ENCODE results near the gene KRTAP3-1.
"Not testable (repeated sequence)": the region's sequence is repeated elsewhere in the genome, so short reads cannot be mapped to it uniquely, and the experiment has no call there.

Gene KRTAP3-1

DNA sequence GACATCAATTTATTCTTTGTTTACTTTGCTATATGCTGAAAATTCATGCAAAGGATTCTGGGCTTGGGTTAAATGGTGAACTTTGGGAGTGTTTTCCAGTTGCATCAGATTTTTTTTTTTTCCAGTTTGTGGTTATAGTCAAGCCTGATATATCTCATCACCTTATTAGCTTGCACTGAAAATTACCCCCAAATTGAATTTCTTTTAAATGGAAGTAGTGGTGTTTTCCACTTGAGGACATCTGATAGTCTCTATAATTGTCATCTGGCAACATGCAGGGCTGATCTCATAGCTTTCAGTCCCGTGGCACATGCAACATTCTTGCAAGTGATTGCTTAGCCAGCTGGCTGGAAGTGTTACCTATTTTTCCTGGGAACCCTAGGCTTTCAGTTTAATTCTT, 4.7 kb upstream of the KRTAP3-1 start:
- peak; percentile 39 for DNase-seq

DNA sequence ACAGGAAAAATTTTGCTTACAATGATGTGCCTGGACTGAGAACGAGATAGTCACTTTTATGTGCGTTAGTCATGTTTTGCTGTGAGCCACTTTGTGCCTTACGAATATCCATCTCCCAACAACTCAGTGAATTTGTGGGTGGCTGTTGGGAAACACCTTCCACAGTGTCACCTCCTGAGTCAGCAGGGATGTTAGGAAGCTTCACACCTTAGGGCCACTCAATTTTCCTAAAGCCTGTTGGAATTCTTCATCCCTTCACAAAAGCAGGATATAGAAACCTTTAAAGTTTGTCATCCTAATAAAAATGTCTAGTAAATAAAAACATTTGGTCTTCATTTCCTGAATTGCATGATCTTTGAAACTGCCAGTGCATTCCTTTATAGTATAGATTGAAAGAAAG, 4.3 kb upstream of the KRTAP3-1 start:
- DNase-seq = no peak

DNA sequence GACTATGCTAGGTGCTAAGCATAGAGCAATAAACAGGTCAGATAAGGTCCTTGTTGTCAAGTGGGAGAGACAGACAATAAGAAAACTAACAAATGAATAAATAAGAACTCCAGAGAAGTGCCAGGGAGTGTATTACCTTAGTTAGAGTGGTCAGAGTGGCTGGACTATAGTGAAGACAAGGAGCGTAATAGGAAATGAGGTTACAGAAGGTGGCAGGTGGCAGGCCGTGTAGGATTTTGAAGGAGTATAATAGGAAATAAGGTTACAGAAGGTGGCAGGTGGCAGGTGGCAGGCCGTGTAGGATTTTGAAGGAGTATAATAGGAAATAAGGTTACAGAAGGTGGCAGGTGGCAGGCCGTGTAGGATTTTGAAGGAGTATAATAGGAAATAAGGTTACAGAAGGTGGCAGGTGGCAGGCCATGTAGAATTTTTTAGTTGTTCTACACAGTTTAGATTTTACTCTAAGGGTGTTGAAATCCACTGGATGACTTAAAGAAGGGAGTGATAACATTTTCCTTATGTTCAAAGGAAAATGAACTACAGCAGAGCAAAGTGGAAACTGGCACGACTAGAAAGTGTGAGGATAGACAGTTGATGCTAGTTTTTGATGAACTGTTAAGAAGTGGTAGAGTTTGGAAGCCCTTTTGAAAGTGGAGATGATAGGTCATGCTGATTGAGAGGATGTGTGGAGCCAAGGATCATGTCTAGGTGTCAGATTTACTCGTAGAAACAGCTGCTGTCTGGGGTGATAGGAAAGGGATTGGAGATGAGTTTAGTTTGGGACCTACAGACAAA, 3.6 kb upstream of the KRTAP3-1 start:
- DNase-seq = peak; percentile 46

DNA sequence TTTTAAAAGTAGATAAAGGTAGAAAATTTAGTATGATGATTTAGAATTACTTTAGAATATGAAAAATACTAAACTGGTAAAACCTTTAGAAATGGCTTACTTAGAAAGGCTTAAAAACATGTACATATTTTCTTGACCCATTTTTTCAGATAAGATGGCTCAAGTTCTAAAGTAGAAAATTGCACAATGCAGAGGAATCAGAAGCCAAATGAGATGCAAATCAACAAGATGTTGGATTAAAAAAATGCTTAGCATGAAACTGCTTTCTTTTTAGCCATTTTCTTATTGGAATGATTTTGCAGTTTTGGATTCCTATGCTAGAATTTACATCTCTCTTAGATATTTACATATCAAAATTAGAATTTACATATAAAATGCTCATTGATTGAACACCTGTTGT, 1.5 kb upstream of the KRTAP3-1 start:
- no peak for DNase-seq

DNA sequence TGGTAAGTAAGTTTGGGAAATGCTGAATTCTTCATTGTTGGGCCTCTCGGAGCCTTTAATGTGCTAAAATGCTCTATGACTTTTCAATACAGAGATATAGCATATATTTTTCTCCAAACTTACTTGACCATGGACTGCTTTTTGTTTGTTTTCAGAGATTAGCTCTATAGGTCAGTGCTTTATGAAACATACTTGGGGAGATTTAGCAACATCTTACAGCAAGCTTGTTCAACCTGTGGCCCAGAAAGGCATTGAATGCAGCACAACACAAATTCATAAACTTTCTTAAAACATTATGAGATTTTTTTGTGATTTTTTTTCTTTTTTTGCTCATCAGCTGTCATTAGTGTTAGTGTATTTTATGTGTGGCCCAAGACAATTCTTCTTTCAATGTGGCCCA, 1.0 kb upstream of the KRTAP3-1 start:
- no peak for DNase-seq

DNA sequence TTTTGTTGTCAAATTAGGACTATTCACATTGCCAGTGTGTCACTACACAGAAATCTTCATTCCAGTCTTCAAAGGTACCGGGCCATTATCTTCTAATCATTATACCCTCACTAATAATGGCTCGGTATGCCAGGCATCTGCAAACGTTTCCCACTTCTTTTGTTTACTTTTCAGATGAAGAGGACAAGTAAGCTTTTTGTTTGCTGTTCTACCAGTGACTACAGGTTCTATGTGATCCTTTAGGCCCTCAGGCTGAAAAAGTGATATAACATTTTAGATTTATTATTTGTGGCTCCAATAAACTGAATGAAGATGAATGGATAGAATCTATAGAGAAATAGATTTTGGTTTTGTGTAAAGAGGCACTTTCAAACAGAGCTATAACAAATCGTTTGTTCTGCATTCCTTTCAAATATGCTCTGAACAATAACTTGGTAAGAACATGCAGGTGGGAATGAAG, 403 bp upstream of the KRTAP3-1 start:
- peak; percentile 79 for DNase-seq

DNA sequence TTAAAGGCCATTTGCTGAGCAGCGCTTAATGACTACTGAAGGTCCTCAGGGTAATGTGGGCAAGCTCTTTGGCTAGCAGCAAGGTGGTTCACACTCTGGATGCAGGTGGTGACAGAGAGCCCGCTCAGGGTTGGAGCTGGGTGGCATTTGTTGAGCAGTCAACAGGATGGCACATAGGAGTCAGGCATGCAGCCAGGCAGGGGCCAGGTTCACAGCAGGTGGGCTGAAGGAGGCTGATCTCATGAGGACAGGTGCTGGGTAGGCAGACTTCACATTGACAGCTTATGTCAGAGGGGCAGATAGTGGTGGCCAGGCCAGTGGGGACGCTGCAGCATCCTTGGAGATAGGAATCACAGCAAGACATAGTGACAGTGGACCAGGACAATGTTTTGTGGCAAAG, 4.5 kb downstream of the KRTAP3-1 start:
- peak; percentile 56 for DNase-seq

DNA sequence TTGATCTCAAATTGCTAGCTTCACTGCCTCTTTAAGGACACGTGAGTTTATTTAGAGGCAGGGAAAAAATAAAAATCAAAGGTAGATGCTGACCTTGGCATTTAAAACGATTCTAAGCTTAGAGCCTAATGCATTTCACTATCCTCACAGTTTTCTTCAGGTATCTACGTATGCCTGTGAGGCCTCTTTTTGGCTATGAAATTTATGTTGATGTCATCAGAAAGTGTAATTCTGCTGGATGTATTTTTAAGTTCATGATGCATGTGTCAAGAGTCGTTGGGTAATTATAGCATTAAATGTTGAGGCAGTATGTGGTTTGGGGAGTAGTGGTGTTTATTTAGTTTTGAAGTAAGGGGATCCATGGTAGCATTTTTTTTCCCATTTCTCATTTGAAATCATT, 5.0 kb downstream of the KRTAP3-1 start:
- no peak for DNase-seq

DNA sequence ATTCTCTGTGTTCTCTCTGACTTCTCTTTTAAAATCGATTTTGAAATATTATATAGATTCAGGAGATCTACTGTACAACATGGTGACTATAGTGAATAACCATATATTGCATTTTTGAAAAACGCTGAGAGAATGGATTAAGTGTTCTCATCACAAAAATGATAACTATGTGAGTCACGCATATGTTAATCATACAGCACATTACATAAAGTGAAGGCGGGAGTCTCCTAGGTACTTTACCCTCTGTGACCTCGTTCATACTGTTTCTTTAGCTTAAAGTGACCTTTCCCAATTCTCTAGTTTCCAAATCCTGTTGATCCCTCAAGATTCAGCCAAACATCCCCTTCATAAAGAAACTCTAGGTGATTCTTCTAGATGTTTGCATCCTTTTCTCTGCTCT, 6.1 kb downstream of the KRTAP3-1 start:
- DNase-seq = no peak

DNA sequence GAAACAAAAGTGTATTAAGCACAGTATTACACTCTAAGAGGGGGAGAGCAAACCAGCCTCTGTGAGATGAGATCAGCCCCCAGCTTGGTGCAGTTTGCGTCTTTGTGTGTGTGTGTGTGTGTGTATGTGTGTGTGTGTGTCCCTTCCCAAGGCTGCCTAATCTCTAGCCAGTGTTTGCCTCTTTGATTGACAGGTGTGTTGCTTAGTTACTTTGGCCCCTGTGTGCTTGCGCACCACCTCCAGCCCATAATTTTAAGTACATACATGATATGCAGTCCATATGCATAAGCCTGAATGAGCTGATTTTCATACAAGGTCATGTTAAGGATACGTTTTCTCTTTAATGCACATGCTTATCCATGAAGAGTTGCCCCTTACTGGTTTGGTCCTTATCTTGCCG, 7.1 kb downstream of the KRTAP3-1 start:
- no peak for DNase-seq

DNA sequence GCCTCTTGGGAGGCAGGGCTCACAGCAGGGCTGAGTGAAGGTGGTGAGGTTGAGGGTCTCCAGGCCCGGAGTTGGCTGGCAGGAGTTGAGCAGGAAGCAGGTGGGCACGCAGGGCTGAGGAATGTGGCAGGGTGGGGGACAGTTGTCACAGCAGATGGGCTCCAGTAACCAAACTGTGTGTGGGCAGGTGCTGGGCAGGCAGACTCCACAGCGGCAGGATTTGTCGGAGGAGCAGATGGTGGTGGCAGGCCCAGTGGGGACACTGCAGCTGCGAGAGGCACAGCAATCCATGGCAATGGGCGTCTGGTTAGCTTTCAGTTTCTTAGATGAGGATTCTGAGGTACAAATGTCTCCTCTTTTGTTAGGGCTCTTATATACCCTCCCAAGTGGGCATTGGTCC, 9.4 kb downstream of the KRTAP3-1 start, which contains the start of gene KRTAP3-2:
TSS of gene KRTAP3-2 (minus strand) at position 344 of the 400 bp plus-strand sequence. CDS start at position 291, 53 bp downstream.
- not testable (repeated sequence) for DNase-seq

DNA sequence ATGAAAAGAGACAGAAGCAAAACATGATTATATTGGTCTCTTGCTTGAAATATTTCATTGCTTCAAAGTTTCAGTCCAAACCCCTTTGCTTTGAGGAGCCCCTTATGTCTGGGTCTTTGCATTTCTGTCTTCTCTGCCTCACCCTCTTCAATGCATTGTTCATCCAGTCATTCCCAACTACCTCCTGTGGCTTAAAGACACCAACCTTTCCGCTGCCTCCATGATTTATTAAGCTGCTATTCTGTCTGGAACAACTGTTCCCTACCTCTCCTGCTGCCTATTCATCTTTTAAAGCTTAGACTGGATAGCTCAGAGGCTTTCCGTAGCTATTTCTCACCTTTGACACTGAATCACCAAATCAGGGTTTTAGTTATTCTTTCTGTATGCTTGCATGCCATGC, 11.6 kb downstream of the KRTAP3-1 start:
- no peak for DNase-seq

DNA sequence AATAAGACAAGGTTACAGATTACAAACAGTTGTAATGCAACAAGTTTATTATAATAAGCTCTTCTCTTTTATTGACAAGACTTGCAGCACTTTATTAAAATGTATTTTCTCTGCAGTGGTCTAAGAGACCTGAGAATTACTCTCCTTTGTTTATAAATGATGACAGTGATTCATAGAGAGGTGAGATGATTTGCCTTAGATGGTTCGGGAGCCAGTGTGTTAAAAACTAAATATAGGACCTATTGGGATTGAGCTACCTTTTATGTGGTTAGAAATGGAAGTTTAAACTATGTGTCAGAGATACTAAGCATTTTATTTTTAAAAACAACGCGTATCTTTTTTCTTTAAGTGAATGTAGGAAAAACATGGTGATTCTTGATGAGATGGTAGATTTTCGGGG, 12.1 kb downstream of the KRTAP3-1 start:
- DNase-seq = no peak

DNA sequence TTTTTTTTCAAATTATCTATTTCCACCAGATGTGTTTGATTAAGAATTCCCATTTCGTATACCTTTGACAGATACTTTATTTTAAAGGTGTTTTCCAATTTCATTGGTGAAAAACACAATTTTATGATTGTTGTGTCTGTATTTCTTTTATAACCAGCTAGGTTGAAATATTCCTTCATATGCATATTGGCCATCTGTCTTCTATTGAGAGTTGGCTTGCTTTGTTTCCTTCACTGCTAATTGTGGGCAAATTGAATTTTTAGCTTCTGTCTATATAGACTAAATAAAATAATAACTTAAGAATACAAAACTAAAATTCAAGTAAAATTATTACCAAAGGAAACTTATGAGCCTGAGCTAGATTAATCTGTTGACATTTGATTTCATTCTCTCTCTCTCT, 13.8 kb downstream of the KRTAP3-1 start:
- no peak for DNase-seq

DNA sequence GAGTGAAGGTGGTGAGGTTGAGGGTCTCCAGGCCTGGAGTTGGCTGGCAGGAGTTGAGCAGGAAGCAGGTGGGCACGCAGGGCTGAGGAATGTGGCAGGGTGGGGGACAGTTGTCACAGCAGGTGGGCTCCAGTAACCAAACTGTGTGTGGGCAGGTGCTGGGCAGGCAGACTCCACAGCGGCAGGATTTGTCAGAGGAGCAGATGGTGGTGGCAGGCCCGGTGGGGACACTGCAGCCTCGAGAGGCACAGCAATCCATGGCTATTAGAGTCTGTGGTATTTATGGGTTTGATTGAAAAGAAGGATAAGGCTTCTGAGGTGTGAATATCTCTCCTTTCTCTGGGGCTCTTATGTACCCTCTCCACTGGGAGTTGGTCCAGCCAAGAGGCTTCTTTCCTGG, 15.1 kb downstream of the KRTAP3-1 start, which contains the start of gene KRTAP3-3:
TSS of gene KRTAP3-3 (minus strand) at position 326 of the 400 bp plus-strand sequence. CDS start at position 259, 67 bp downstream.
- DNase-seq = peak; percentile 45

DNA sequence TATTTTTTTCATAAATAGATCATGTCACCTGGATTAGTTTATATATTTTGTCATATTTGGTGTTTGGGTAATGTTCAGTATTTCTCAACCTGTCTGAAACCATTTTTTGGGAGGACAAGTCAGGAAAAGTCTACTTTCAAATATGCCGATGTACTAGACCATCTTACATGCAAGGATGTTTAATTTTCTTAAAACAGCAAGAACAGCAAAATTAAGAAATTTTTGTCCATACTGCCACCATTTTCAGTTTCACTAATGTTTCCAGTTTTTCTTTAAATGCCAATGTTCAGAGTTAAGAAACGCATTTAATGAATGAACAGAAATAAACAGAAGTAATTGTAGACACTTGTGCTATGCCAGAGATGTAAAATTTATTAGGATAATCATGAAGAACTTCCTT, 15.8 kb downstream of the KRTAP3-1 start:
- no peak for DNase-seq

DNA sequence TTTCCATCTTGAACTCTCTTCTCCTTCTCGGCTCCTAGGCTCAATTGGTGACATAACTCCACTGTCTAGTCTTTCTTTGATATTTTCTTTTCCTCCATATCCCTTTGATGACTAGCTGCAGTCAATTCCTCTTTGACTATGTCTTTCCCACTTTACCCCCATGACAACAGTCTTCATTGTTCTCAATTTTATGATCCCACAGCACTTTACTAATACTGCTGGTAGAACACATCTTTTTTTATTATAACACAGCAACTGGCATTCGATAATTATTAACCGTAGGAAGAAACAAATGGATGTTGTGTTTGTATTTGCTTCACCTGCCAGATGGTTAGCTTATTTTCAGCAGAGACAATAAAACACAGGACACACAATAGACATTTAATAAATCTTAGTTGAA, 16.3 kb downstream of the KRTAP3-1 start:
- peak; percentile 35 for DNase-seq

DNA sequence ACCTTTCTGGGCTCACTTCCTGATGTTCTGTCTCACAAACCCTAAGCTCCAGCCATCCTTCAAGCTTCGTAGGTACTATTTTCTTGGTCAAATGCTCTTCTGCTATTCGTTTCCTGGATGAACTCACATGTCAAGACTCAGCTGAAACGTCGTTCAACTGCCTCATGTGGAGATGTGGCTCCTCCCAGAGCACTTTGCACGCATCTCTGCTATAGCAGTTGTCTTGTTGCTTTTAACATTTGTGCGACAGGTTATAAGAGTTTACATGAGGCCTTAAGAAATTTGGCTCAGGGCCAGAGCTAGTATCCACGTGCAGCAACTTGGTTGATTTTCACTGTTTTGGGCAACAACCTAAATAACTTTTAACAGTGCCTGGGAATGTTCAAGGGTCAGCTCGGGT, 22.0 kb downstream of the KRTAP3-1 start:
- no peak for DNase-seq

DNA sequence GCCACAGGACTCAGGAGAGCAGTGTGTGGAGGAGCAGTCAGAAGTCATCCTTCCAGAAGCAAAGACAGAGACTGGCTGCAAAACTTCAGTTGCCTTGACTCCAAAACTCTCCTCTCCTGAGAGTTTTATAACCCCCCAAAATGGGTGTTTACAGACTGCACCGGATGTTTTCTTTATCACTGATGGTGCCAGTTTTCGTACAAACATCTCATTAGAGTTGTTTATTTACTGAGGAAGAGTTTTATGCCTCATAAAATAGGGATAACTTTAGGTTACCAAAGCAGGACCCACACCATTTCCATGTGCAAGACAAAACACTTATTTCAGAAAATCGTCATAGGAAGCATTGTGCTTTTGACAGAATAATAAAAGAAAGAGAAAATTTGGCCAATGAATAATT, 24.7 kb downstream of the KRTAP3-1 start, which contains the start of gene KRT40:
TSS of gene KRT40 (minus strand) at position 101 of the 400 bp plus-strand sequence. CDS start at position 48, 53 bp downstream.
- DNase-seq = no peak

DNA sequence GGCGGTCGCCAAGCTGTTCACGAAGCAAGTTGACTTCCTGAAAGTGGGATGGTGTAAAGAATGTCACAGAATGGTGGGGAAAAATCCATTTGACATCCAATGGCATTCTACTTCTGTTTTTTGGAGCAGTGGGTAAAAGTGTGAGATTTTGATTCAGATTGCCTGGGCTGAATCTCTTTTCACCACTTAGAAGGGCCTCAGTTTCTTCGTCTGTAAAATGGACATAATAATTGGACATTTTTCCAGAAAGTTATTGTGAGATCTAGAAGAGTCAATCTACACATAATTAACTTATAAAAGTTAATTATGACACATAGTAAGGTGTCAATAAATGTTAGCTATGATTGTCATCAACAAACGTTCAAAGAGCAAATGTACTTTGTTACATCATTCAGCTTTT, 27.8 kb downstream of the KRTAP3-1 start:
- no peak for DNase-seq

DNA sequence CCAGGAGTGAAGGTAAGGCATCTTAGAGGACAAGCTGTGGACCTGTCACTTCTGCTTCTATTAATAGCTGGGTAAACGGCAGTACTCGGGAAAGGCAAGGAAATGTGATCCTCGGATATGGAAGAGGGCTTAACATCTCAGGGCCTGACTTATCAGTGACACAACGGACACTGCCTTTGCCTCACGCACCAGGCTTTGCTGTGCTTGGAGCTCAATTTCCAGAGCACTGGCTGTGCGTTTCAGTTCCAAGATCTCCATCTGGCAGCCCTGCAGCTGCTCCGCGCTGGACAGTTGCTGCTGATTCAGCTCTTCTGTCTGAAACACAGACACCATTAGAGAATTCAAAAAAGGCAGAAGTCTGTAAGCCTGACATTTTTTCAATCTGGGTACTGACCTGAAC, 28.3 kb downstream of the KRTAP3-1 start:
- no peak for DNase-seq

DNA sequence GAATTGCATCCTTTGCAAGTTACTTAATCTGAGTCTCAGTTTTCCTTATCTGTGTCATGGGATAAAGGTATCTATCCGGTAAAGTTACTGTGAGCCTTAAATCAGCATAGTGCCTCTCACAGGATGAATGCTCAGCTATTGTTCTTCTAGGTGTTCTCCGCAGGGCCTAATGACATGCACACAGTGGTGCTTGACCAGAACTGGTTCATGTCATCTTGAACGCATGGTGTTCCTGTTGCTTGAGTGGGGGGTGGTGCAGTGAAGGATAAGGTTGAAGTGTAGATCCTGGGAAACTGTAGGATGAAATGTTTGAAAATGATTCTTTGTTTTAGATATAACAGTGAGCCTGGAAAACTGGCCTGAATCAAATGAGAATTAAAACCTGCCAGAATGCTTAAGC, 28.8 kb downstream of the KRTAP3-1 start:
- no peak for DNase-seq

DNA sequence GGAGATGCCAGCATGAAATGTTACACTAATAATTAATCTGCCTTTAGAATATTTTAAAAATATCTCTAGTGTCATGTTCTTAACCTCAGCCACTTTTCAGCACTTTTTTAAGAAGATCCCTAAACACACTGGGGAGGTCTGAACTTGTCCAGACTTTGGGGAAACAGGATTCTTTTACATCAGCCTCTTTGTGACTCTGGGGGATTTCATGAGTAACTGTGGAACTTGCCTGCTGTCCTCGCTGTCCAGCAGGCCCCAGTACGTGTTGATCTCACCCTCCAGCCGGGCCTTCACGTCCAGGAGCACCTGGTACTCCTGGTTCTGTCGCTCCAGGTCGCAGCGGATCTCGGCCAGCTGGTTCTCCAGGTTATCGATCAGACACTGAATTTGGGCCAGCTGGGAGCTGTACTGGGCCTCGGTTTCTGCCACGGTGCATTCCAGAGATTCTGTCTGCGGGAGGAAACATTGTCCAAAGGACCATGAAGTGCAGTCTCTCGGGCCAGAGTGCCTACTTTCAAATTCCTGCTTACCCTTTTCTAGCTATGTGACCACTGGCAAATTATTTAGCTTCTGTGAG, 30.3 kb downstream of the KRTAP3-1 start:
- DNase-seq = no peak

DNA sequence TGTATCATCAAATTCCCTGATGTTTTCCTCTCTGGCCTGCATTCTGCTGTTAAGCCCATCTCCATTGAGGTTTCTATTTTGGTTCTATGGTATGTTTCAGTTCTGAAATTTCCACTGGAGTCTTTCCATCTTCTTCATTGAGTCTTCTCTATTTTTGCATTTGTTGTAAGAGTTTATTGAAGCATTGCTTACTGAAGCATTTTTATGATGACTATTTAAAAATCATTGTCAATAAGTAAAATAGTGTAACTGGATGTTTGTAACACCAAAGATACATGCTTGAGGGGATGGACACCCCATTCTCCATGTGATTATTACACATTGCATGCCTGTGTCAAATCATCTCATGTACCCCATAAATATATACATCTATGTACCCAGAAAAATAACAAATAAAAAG, 33.4 kb downstream of the KRTAP3-1 start:
- DNase-seq = no peak
